ENCODE data around the gene HAT1.
"Not testable (repeated sequence)": the region's sequence is repeated elsewhere in the genome, so short reads cannot be mapped to it uniquely, and the experiment has no call there.

Gene HAT1

GRCh38 chr2:171983924-171984323 lies 61.7 kb downstream of the HAT1 start:
- DNase-seq: not testable (repeated sequence)

DNA sequence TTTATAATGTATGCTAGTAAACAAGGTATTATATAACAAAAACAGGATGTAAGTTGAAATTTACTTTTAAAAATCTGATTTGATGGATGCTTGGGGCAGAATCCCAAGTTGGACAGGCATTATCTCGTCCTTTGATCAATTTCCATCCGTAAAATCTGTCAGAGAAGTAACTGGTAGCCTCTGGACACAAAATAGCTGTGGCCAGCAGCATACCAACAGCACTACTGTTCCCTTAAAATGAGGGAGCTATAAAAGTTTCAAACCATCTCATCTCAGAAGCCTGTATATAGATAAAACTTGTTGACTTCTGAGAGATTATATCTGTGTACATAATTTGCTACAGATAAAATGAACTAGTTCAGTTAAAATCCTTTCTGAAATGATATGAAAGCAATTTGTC lies 62.8 kb downstream of the HAT1 start:
- DNase-seq: no peak

GRCh38 chr2:171986778-171987177 lies 64.5 kb downstream of the HAT1 start:
- DNase-seq: no peak

- DNase-seq: no peak
These were observed 68.8 kb downstream of the HAT1 start for GRCh38 chr2:171991027-171991426.

DNA sequence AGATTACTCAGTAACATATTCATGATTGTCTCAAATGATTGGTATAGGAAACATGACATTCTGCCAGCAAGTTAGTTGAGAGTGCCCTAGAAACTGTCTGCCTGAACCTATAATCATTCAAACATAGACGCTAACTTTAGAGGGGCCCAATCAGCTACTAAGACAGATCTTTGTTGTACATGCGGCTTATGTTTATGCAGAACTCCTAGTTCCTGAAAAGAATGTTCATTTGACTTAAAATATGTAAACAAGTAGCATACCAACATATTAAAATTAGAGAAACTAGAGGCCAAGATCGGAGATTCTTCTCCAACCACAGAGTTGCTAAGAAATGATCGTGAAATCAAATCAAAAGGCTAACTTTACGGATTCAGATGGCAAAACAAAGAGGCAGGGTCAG lies 73.3 kb downstream of the HAT1 start:
- DNase-seq: no peak

- no peak for DNase-seq
These were observed 73.8 kb downstream of the HAT1 start for GRCh38 chr2:171996021-171996420.

GRCh38 chr2:171997031-171997430 lies 74.8 kb downstream of the HAT1 start:
- not testable (repeated sequence) for DNase-seq

- no peak for DNase-seq
These were observed 76.9 kb downstream of the HAT1 start for GRCh38 chr2:171999161-171999560.

- peak; percentile 87 for DNase-seq
These were observed 77.6 kb downstream of the HAT1 start, which contains the start of gene METAP1D for GRCh38 chr2:171999604-172000469. Gene METAP1D, plus strand, starts transcription at chr2:171999953. Its CDS starts 17 bp downstream, at chr2:171999970.

DNA sequence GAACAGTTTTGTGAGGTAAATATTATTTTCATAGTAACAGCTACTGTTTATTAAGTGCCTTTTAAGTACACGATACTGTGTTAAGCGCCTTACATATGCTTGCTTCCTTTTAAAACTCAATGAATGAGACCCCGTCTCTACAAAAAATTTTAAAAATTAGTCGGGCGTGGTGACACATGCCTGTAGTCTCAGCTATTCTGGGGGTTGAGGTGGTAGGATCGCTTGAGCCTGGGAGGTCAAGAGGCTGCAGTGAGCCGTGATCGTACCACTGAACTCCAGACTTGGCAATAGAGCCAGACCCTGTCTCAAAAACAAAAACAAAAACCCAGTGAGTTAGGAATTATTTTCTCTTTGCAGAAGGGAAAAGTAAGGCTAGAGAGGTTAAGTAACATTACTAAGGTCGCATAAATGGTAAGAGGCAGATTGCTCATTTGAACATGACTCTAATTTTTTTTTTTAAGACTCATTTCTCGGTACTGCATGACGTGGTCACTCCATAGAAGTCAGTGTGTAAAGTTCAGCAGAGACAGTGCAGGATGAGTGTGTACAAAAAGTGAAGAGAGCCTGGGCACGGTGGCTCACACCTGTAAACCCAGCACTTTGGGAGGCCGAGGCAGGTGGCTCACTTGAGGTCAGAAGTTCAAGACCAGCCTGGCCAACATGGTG lies 78.6 kb downstream of the HAT1 start:
- no peak for DNase-seq

GRCh38 chr2:172007372-172007771 lies 85.1 kb downstream of the HAT1 start:
- DNase-seq: no peak

GRCh38 chr2:172009823-172010222 lies 87.6 kb downstream of the HAT1 start:
- DNase-seq: no peak

DNA sequence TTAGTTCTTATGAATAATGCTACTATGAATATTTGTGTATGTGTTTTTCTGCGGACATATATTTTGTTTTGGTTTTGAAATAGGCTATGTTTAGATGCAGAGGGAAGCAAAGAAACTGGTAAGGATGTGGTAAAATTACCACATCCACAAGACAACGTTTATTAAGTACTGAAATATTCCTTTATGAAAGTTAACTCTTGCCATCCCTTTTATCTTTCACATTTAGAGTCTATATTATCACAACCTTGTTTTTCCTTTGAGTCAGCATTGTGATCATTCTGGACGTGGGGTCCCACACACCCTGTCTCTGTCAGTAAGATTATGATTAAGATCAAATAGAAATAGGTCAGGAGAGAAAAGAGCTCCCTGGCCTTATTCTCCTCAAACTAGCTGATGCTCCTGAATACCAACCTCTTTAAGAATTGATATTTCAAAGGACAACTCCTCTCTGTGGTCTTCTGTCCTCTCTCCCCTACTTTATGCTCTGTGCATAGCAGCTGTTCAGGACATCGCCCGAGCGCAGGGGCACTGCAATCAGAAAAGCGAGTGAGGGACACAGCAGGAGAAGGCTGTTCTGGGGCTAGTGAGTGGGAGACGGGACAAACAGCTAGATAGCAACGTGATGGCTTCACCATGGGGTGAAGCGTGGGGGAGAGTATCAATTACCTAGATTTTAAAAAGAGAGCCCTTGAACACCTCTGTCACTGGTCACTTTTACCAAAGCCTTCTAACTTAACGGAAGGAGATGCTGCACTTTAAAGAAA lies 89.7 kb downstream of the HAT1 start:
- DNase-seq: peak; percentile 24

GRCh38 chr2:172012677-172013391 lies 90.6 kb downstream of the HAT1 start:
- no peak for DNase-seq

GRCh38 chr2:172013396-172013795 lies 91.1 kb downstream of the HAT1 start:
- DNase-seq: no peak

- no peak for DNase-seq
These were observed 99.0 kb downstream of the HAT1 start for GRCh38 chr2:172021074-172021931.

DNA sequence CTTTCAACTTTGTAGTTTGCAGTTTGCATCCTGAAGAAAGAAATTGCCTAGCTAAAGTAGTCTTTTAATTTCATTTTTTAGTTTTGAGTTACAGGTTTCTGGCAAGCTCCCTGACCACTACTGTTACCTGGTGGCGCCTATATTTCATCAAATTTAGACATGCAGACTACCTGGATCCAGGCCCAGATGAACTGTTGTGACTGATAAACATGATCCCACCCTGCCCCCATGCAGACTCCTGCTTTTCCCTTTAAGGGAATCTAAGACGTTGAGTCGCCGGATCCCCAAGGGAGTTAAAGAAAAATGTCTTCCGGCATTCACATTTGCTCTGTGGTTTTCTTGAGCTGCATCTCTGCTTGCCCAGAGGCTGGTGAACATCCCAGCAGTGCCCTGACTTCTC lies 99.7 kb downstream of the HAT1 start:
- DNase-seq: no peak

DNA sequence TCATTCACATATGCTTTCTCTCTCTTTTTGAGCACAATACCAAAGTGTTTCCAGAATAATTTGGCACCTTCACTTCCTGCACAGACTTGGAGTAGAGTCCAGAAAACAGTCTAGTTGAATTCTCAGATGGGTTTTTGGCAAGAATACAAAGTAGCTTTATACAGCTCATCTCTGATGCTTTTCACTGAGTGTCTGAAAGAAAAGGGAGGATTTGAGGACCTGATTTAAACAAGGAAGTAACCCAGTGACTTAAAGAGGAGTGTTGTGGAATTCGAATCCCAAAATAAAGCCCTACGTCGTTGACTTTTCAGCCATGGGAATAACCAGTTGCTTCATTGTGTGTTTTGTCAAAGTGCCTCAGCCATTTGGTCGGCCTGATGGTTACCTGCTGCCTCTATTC lies 109.3 kb downstream of the HAT1 start:
- no peak for DNase-seq

All from CD4-positive, alpha-beta T cell treated with Interleukin-21 for 1 hour (primary cell).